Thyroid gland (tissue), 4 donors: ENCODE measurements around the gene ERF.

Experiments
- CTCF ChIP-seq, 6 experiments: fragments of 200-600 bp in 3 of 6; fragments of 450-650 bp in 3 of 6; sonication (generic) in 3 of 6; IDR thresholded peaks; one replicate each; pipeline ENCODE4 v1.5.1; 2016 to 2019; ENCODE audit warnings: antibody characterized with exemption in 6 of 6, mild to moderate bottlenecking in 2 of 6, inconsistent platforms in 1 of 6, moderate library complexity in 1 of 6
- POLR2A ChIP-seq, 2 donors: fragments of 450-650 bp; IDR thresholded peaks; one replicate each; pipeline ENCODE4 v1.6.1; 2017; ENCODE audit warnings: antibody characterized with exemption in 2 of 2, mild to moderate bottlenecking in 2 of 2, moderate library complexity in 1 of 2

DNA sequence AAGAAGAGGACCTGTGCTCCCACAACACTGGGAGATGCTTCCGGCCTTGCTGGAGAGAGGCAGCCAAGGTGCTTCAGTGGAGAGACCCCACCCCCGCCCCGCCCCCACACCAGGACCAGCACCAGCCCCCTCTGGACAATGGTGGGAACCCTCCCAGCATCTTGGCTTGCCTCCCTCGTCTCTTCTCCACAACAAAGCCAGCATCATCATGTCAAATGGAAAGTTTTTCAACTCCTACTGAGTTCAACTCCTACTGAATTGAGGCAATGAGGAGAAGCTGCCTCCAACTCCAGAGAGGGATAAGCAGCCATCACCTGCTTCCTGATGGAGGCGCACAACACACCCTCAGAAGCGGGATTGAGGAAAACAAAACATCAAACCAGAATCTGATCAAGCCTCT, 50.3 kb downstream of the ERF start:
- TF ChIP-seq CTCF (IDR thresholded peaks at IDR 0.05) (no peak), POLR2A (IDR thresholded peaks at IDR 0.05) (no peak)
